Panc1 (cell line): ENCODE measurements around the gene RASL11B. TPM values are rescaled to one million over a fixed set of nuclear protein-coding genes. Genes with fewer than 3 reads are reported as not detected.

Source experiments
- ATAC-seq: fragments of 200-7000 bp; cut with Tn5 transposase; 2 replicates; pipeline ENCODE4 v1.9.1; 2020; ENCODE audit warnings: mild to moderate bottlenecking, moderate library complexity
- BruUV-seq: library from RNA; stranded (reverse); fragments of 400-500 nt; replicated peaks from 2 replicates; lab custom pipeline; 2021; lab: Mats Ljungman, UMichigan
- CTCF ChIA-PET: fragments of 300-600 bp; sonication (Branson Sonifier 250); formaldehyde crosslinking; loops from one replicate; lab custom pipeline; 2022; ENCODE audit warnings: antibody characterized with exemption; lab: Charles Lee
- POLR2A ChIA-PET: fragments of 300-600 bp; sonication (Branson Sonifier 250); formaldehyde crosslinking; loops from one replicate; lab custom pipeline; 2022; ENCODE audit warnings: antibody characterized with exemption; lab: Charles Lee
- DNase-seq: peaks from one replicate; pipeline ENCODE4 v3.0.0-alpha.2; 2010; ENCODE audit warnings: low read depth, low spot score
- H3K27ac ChIP-seq: 2 replicates; pipeline ENCODE4 v1.5.1; 2011; ENCODE audit warnings: mild to moderate bottlenecking, low read length, inconsistent platforms
- H3K27me3 ChIP-seq: fragments of 200-500 bp; sonication (Bioruptor generic); 2 replicates; pipeline ENCODE4 v1.6.0; 2014; ENCODE audit warnings: low read length, inconsistent platforms; ENCODE audit not compliant: control insufficient read depth, insufficient read depth
- H3K36me3 ChIP-seq: fragments of 200-500 bp; sonication (Bioruptor generic); 2 replicates; pipeline ENCODE4 v1.5.1; 2014; ENCODE audit warnings: inconsistent platforms, mild to moderate bottlenecking, low read length, moderate library complexity; ENCODE audit not compliant: control insufficient read depth, insufficient read depth
- H3K4me1 ChIP-seq: 2 replicates; pipeline ENCODE4 v1.5.1; 2011; ENCODE audit warnings: inconsistent platforms, mild to moderate bottlenecking, low read length, moderate library complexity; ENCODE audit not compliant: control insufficient read depth, insufficient read depth
- H3K4me3 ChIP-seq, 2 experiments: 2 replicates each; pipeline ENCODE4 v1.5.1; 2011 to 2012; ENCODE audit warnings: low read depth in 2 of 2, low read length in 2 of 2, mild to moderate bottlenecking in 2 of 2, inconsistent platforms in 1 of 2, moderate library complexity in 1 of 2
- H3K9me3 ChIP-seq: fragments of 200-500 bp; sonication (Bioruptor generic); 2 replicates; pipeline ENCODE4 v1.5.1; 2014; ENCODE audit warnings: low read depth, mild to moderate bottlenecking, inconsistent platforms, low read length, moderate library complexity; ENCODE audit not compliant: control insufficient read depth, insufficient read depth
- CTCF ChIP-seq: fragments of 450-650 bp; IDR thresholded peaks from 2 replicates; pipeline ENCODE4 v1.5.1; 2017; ENCODE audit warnings: mild to moderate bottlenecking
- POLR2AphosphoS5 ChIP-seq: IDR thresholded peaks from 2 replicates; pipeline ENCODE4 v1.6.1; 2012; ENCODE audit warnings: mild to moderate bottlenecking, low read depth, low read length, moderate library complexity
- REST ChIP-seq, 2 experiments: IDR thresholded peaks; 2 replicates each; pipeline ENCODE4 v1.6.1; 2011 to 2012; ENCODE audit warnings: low read depth in 2 of 2, control low read depth in 1 of 2, low read length in 1 of 2, mild to moderate bottlenecking in 1 of 2, moderate library complexity in 1 of 2; ENCODE audit not compliant: insufficient read depth in 1 of 2
- SIN3A ChIP-seq: IDR thresholded peaks from 2 replicates; pipeline ENCODE4 v1.6.1; 2012; ENCODE audit warnings: low read depth, mild to moderate bottlenecking, low read length, moderate library complexity, borderline replicate concordance; ENCODE audit not compliant: insufficient read depth
- TCF7L2 ChIP-seq: IDR thresholded peaks from 2 replicates; pipeline ENCODE4 v1.6.1; 2011; ENCODE audit warnings: mild to moderate bottlenecking, low read depth, low read length, inconsistent platforms
- in situ Hi-C: cut with HindIII; loops from 2 replicates; pipeline ENCODE4 v1.10.0; 2016; ENCODE audit warnings: low sequenced_read_pairs, low pct_unique_long_range_greater_than_20kb
- intact Hi-C: fragments of 100-400 bp; cut with micrococcal nuclease; formaldehyde crosslinking; loops from one replicate; pipeline ENCODE4 v1.10.0; 2022; ENCODE audit not compliant: unreplicated experiment
- total RNA-seq: library from RNA; stranded (reverse); gene quantifications from one replicate; pipeline ENCODE4 v1.2.1, GENCODE V29; 2021; ENCODE audit not compliant: unreplicated experiment

Gene RASL11B
- total RNA-seq, 1 experiment from 2014 or later: 0.21 TPM

GRCh38 chr4:52883707-52884669 is 21.9 kb downstream of the RASL11B start:
- no peak for ATAC-seq
- ChIA-PET POLR2A (no interaction called here), CTCF (no interaction called here)
- no peaks in the 10 kb centered on the region for H3K27me3 ChIP-seq
- BruUV-seq: no TSS peak
- H3K9me3 ChIP-seq: no peaks in the 10 kb centered on the region
- TF ChIP-seq POLR2AphosphoS5 (no peak), CTCF (no peak), TCF7L2 (no peak), REST (IDR thresholded peaks at IDR 0.05; ENCODE audit: insufficient read depth in 1 of 2, low read depth in 2 of 2, low read length in 1 of 2) (no peak), SIN3A (no peak)
- no peak overlapping the region for H3K27ac ChIP-seq
- intact Hi-C loops (no loop called here), in situ Hi-C loops (no loop called here)
- DNase-seq: no peak
- no peak overlapping the region for H3K4me3 ChIP-seq
- no peaks in the 10 kb centered on the region for H3K4me1 ChIP-seq
- H3K36me3 ChIP-seq: no peaks in the 10 kb centered on the region

- no peaks in the 10 kb centered on the region for H3K36me3 ChIP-seq
- POLR2A ChIA-PET: no interaction called here
- no peaks in the 10 kb centered on the region for H3K4me1 ChIP-seq
- TF ChIP-seq POLR2AphosphoS5: no peak
- TF ChIP-seq TCF7L2: no peak
- TF ChIP-seq REST (IDR thresholded peaks at IDR 0.05; ENCODE audit: insufficient read depth in 1 of 2, low read depth in 2 of 2, low read length in 1 of 2): no peak
- no peak for TF ChIP-seq SIN3A
- no peak for TF ChIP-seq CTCF
- in situ Hi-C loops (no loop called here), intact Hi-C loops (no loop called here)
- no peak overlapping the region for H3K4me3 ChIP-seq
- ATAC-seq: no peak
- CTCF ChIA-PET: no interaction called here
- no peak overlapping the region for H3K27ac ChIP-seq
- no TSS peak for BruUV-seq
- H3K27me3 ChIP-seq: no peaks in the 10 kb centered on the region
- H3K9me3 ChIP-seq: no peaks in the 10 kb centered on the region
- DNase-seq: no peak
Observed at GRCh38 chr4:52884994-52885393, 22.9 kb downstream of the RASL11B start.
